Measurements from ENCODE around the gene RBM15.
A peak's percentile ranks its signal among the peaks of the same experiment; 100 is the strongest.

Gene RBM15

GRCh38 chr1:110355321-110355720 is 16.1 kb downstream of the RBM15 start:
- DNase-seq: no peak

- peak; percentile 13 for DNase-seq
Measured at GRCh38 chr1:110356379-110356778, 17.2 kb downstream of the RBM15 start.

GRCh38 chr1:110360431-110360830 is 21.3 kb downstream of the RBM15 start:
- no peak for DNase-seq

- no peak for DNase-seq
Measured at GRCh38 chr1:110361856-110362255, 22.7 kb downstream of the RBM15 start.

GRCh38 chr1:110364221-110364620 is 25.0 kb downstream of the RBM15 start:
- DNase-seq: no peak

- no peak for DNase-seq
Measured at GRCh38 chr1:110370827-110371226, 31.6 kb downstream of the RBM15 start.

GRCh38 chr1:110375490-110375889 is 36.3 kb downstream of the RBM15 start:
- no peak for DNase-seq

- DNase-seq: no peak
Measured at GRCh38 chr1:110380672-110381283, 41.6 kb downstream of the RBM15 start.

GRCh38 chr1:110383251-110383990 is 44.2 kb downstream of the RBM15 start:
- no peak for DNase-seq

GRCh38 chr1:110384581-110385321 is 45.6 kb downstream of the RBM15 start:
- DNase-seq: no peak

- DNase-seq: no peak
Measured at GRCh38 chr1:110385369-110385768, 46.2 kb downstream of the RBM15 start.

- no peak for DNase-seq
Measured at GRCh38 chr1:110387048-110387754, 48.0 kb downstream of the RBM15 start.

GRCh38 chr1:110390096-110390495 is 50.9 kb downstream of the RBM15 start:
- no peak for DNase-seq

- no peak for DNase-seq
Measured at GRCh38 chr1:110390692-110391245, 51.6 kb downstream of the RBM15 start, which contains the start of gene SLC16A4. Gene SLC16A4, minus strand, starts transcription at chr1:110391026. Its CDS starts 1,703 bp downstream, at chr1:110389323.

GRCh38 chr1:110393286-110393685 is 54.1 kb downstream of the RBM15 start:
- no peak for DNase-seq

- no peak for DNase-seq
Measured at GRCh38 chr1:110393691-110394492, 54.7 kb downstream of the RBM15 start.

GRCh38 chr1:110394493-110394820 is 55.3 kb downstream of the RBM15 start:
- no peak for DNase-seq

Data from SHP77 treated with DMSO at 0.1 percent for 48 hours (cell line).